Esophagus squamous epithelium (tissue), 4 donors: ENCODE results near the gene CDH13.

ENCODE experiments used
- CTCF ChIP-seq, 6 experiments: fragments of 450-650 bp in 4 of 6; fragments of 200-600 bp in 2 of 6; sonication (generic) in 2 of 6; IDR thresholded peaks; one replicate each; pipeline ENCODE4 v1.5.1; 2016 to 2019; ENCODE audit warnings: antibody characterized with exemption in 6 of 6, mild to moderate bottlenecking in 4 of 6, moderate library complexity in 4 of 6
- POLR2A ChIP-seq, 4 donors: fragments of 450-650 bp; IDR thresholded peaks; one replicate each; pipeline ENCODE4 v1.6.1; 2017; ENCODE audit warnings: antibody characterized with exemption in 4 of 4, mild to moderate bottlenecking in 4 of 4, moderate library complexity in 3 of 4

GRCh38 chr16:83682116-83682867, 1055.5 kb downstream of the CDH13 start:
- TF ChIP-seq POLR2A (IDR thresholded peaks at IDR 0.05) (no peak), CTCF (IDR thresholded peaks at IDR 0.05) (no peak)
